Prostate gland (tissue), 2 donors: ENCODE data around the gene MAP4K5.

Experiments
- CTCF ChIP-seq, 4 experiments: fragments of 200-600 bp in 2 of 4; fragments of 450-650 bp in 2 of 4; sonication (generic) in 2 of 4; IDR thresholded peaks; 1 replicate in 3 of 4; 2 replicates in 1 of 4; pipeline ENCODE4 v1.5.1; 2016 to 2019; ENCODE audit warnings: antibody characterized with exemption in 4 of 4, mild to moderate bottlenecking in 2 of 4, moderate library complexity in 2 of 4
- POLR2A ChIP-seq: fragments of 450-650 bp; IDR thresholded peaks from one replicate; pipeline ENCODE4 v1.6.1; 2016; ENCODE audit warnings: antibody characterized with exemption, mild to moderate bottlenecking

GRCh38 chr14:50545618-50546017 is 13.2 kb upstream of the MAP4K5 start:
- no peak for TF ChIP-seq POLR2A
- no peak for TF ChIP-seq CTCF (IDR thresholded peaks at IDR 0.05)
